GM21576 (cell line): ENCODE results near the gene SLC9C2.

Experiments
- ATAC-seq: cut with Tn5 transposase; IDR thresholded peaks from one replicate; pipeline ENCODE4 v1.9.1; 2021; ENCODE audit warnings: mild to moderate bottlenecking, moderate library complexity; ENCODE audit not compliant: unreplicated experiment

The SLC9C2 gene

GRCh38 chr1:173454966-173455524 lies 147.8 kb downstream of the SLC9C2 start:
- ATAC-seq = no peak

- no peak for ATAC-seq
Observed at GRCh38 chr1:173453982-173454381, 148.9 kb downstream of the SLC9C2 start.

DNA sequence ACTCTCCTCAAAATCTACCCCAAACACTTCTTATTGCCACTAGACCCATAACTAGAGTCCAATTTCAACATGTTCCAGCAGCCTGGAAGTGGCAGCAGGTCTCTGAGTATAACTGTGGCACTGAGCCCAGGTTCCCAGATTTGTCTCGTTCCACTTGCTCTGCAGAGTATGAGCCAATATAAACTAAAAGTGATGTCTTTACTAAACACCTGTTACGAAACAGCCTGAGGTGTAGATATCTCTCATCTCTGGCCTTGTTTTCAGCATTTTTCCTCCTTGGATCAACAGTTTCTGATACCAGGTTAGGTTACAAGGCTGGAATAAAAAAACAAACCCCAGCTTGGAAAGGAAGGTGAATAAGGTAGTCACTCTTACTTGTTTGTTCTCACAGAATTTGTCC lies 150.9 kb downstream of the SLC9C2 start:
- ATAC-seq = no peak
